ENCODE measurements around the gene GSC2.

Gene GSC2, protein sequence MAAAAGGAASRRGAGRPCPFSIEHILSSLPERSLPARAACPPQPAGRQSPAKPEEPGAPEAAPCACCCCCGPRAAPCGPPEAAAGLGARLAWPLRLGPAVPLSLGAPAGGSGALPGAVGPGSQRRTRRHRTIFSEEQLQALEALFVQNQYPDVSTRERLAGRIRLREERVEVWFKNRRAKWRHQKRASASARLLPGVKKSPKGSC

DNA sequence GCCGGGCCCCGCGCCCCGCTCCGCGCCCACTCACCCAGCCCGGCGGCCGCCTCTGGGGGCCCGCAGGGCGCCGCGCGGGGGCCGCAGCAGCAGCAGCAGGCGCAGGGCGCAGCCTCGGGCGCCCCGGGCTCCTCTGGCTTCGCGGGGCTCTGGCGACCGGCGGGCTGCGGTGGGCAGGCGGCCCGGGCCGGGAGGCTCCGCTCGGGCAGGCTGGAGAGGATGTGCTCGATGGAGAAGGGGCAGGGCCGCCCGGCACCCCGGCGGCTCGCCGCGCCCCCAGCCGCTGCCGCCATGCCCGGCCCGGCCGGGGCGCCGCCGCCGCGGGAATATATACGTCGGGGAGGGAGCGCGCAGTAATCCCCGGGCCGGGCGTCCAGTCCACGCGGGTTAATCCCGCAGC is at the start of gene GSC2:
Gene GSC2 (minus strand): TSS at position 302 of the 400 bp plus-strand sequence. CDS start 9 bp downstream, at position 293.
- no peak for DNase-seq (ENCODE audit: low read depth)

DNA sequence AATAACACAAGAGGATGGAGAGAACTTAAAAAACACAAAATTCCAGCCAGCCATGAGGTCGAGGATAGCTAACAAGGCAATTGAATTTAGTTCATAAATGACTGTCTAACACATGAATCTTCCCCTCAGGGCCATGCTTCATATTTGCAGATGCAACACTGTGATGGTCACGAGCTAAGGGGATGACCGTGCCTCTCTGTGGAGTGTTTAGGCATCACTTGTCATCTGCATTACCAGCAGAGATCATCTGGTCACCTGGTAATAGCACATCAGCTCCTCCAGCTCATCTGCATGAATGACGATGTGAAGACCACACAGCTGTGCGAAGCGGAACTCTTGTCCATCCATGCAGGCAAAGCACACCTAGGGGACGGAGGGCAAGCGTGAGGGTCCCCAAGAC is 49.4 kb upstream of the GSC2 start:
- no peak for DNase-seq (ENCODE audit: low read depth)

DNA sequence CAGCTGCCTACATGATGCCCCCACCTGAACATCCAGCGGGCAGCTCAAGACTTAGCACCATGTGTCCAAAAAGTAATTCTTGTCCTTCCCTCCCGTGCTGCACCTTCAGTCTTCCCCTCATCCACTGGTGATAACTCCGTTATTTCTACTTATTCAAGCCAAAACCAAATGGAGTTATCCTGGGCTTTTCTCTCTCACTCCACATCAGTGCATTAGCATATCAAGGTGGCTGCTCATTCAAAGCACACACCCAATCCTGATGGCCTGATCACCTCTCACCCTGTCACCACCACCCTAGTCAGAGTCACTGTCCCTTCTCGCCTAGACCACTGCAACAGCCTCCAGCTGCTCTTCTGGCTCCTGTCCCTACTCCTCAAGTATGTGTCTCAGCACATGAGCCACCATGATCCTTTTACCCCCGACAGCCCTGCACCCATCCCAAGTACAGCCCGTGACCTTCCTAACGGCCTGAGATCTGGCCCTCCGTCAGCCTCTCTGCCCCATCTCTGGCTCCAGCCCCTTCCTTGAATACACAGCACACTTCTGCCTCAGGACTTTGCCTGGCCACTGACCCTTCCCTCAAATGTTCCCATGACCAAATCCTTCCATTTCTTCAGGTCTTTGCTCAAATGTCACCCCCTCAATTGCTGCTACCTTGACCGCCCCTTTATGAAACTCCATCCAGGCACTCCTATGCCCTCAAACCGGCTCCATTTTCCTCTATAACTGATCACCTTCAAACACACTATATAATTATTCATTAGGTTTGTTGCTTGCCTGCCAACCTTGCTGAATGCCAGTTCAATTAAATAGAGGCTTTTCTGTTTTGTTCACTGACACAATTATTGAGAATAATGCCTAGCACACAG is 48.1 kb upstream of the GSC2 start:
- no peak for DNase-seq (ENCODE audit: low read depth)

DNA sequence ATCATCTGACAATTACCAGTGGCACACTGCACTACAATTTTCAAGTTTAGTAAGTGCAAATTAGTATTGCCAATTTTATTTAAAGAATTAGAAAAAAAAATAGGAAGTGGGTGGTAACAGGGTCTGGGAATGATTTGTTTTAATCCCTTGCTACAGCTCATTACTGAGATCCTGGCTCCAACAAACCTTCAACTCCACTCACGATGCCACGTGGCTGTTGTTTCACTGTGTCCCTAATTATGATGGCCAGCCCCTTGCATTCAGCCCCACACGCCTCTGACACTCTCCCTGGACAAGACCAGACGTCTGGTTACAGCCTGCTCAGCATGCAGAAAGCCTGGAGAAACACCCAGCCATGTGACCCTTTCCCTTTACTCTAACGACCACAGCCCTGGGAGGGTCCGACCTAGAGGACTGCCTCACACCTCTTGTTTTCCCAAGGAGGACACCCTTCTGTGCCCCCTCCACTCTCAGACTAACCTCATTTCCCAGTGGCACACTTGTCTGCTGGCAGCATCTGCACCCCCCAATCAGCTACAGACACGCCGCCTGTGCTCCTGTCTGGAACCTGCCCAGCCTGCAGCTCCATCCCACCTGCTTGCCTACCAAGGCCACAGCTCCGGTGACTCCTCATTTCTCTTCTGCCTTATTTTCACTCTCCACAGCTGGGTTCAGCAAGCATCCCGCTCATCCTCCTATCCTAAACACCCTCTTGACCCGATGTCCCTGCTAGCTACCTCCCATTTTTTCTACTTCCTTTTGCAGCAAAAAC is 46.9 kb upstream of the GSC2 start:
- no peak for DNase-seq (ENCODE audit: low read depth)

DNA sequence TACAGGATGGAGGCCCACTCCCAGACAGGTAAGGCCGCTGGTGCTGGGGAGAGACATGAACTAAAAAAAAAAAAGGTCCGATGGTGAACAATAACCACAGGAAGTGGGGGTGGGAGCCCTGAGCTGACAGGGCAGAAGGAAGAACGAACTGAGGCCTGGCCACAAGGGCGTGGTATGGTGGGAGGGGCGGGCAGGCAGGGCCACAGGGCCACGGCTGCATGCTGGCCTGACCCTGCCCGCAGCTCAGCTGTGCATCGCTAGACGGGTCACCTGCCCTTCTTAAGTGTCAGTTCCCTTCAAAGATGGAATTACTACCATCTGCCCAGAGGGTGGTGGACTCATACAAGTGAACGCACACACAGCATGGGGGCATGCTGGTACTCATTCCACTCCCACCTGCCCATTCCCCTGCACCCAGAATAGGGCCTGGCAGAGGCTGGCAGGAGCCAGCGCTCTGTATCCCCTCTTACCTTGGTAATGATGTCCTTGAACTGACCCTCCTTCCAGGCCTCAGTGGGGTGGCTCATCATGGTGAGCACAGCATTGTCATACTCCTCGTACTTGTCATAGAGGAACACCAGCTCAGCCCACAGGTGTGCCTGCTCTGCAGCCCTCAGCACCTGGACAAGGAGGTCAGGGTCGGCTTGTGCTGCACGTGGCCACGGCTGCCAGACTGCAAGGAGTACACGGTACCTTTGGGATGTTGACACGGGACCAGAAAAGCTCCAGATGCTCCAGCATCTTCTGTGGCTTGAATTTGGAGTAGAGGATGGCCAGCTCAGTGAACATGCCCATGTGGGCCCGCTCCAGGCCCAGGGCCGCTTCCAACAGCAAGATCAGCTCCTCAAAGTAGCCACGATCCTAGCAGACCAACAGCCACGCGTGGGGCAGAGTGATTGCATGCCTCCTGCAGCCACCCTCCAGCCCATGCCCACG is 46.0 kb upstream of the GSC2 start:
- DNase-seq (ENCODE audit: low read depth) = no peak

DNA sequence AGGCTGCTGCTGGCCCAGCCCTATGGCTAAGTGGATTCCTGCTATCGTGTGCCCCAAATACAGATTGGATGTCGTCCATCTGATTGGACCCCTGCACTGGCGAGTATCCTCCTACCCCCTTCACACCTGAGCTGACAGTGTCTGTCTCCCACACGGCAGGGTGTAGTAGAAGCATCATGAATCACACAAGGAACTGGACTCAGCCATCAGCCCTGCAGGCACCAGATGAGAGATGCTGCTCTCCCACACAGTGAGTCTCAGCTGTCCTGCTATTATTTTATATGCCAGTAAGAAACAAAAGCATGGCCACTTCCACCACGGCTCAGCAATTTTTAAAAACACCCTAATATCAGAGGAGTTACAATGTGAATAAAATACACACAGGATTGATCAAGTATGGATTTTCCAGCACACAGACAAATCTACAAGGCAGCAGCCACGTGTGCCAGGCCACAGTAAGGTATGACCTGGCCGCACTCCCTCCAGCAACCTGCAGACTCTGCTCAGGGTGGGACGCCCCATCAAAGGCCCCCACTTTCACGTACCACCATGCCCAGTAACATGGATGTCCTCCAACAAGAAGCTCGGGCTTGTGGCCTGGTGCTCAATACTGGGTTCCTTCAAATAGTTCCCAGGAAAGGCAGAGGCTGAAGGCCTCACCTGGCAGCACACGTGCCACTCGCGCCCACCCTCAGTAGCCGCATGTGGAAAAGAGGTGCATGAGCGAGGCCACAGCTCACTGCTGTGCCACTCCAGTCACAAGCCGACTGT is 44.9 kb upstream of the GSC2 start:
- DNase-seq (ENCODE audit: low read depth) = no peak

DNA sequence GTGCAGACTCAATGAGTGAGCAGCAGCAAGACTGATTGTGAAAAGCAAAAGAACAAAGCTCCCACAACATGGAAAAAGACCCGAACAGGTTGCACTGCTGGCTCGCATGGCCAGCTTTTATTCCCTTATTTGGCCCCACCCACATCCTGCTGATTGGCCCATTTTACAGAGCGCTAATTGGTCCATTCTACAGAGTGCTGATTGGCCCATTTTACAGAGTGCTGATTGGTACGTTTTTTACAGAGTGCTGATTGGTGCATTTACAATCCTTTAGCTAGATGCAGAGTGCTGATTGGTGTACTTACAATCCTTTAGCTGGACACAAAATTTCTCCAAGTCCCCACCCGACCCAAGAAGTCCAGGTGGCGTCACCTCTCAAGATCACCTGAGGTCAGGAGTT is 43.8 kb upstream of the GSC2 start:
- no peak for DNase-seq (ENCODE audit: low read depth)

DNA sequence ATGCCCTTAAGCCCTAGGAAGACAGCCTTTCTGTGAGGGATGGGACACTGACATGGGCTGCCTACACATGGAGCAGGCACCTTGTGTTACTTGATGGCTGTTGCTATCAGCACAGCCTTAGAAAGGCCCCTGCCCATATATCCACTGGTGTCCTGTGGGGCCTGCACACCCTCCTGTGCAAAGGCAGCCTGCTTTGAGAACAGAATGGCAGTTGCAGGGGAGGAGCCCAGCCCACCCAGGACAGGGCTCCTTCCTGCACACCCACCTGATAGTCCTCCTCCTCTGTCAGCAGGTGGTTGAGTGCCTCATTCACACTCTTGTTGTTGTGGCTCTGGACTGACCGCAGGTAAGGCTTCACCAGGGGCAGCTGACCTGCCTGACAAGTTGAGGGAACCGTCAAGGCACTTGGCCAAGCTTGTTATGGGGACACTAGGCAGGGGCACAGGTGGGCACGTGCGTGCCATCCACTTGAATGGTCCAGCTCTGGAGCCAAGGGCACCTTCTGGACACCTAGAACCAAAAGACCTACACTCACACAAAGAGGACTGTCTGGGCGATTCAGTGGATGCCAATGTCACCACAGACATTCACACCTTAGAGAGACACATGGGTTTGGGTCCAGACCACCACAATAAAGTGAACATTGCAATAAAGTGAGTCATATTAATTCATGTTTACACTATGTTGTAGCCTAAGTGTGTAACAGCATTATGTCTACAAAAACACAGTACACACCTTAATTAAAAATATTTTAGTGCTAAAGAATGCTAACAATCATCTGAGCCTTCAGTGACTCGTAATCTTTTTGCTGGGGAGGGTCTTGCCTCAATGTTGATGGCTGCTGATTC is 37.8 kb upstream of the GSC2 start:
- DNase-seq (ENCODE audit: low read depth) = no peak

DNA sequence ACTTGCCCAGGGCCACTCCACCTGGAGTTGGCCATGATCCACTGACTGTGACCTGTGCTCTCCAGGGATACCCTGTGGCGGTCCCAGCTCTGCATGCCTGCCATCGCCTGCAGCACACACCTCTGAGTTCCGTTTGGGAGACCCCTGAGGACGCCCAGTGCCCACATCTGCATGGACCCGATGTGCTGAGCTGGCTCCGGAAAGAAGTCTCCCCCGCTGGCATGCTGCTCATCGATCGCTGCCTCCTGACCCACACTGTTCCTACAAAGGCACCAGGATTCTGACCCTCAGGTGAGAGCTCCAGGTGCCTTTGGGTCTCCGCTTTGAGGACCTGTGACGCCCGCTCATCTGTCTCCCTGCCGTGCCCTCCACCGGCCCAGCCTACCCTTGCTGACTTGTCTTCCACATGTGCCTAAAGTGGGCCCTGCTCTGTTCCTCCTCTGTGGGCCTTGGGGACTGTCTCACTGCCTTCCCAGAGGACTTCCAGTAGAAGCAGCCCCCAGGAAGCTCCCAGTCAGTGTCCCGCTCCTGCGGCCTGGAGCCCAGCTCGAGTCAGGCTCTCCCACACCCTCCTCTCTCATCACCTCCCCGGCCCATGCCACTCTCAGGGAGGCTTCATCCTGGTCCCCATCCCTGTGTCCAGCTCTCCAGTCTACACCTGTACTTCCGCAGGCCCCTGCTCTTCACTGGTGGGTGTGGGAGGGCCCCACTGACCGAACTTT is 34.3 kb upstream of the GSC2 start:
- no peak for DNase-seq (ENCODE audit: low read depth)

DNA sequence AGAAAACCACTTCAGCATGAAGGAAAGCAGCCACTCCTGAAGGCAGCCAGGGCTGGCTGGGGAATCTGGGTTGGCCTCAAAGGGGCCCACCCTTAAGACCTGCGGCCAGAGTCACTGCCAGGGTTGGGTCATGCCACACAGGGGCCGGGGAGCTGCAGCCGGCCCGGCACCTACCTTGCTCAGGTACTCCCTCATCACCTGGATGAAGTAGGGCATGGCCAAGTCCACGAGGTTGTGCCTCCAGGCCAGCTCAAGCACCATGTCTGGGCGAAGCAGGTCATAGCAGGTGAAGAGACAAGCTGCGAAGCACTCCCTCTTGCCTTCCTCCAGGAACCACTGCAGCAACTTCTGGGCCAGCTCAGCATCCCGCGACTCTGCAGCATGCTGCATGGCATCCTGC is 33.1 kb upstream of the GSC2 start:
- DNase-seq (ENCODE audit: low read depth) = no peak

DNA sequence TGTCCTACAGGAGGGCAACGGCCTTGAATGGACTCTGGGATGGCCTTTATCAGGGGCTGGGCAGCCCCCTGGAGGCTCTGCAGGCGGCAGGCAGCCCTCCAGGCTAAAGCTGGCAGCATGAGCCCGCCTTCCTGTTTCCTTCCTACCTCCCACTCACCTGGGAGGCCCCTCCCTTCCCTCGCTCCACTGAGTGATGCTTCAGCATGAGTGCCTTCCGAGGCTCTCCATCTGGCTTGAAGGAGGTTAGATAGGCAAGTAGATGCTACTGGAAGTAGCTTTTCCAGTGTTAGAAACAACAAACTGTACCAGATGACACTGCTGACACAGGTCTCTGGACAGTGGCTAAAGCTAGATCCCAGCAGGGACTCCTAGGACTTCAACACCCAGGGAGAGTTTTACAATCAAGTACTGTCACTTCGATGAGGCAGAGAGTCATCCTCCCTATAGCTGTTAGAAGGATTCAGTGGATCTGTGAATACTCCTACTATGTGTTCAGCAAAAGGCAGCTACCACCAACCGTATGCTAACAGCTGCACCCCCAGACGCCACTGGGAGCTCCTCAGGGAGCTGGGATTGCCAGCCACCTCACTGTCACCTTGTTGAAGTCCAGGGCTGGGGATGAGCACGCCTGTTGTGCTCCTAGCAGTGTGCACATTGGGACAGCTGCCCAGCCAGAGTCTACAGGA is 32.5 kb upstream of the GSC2 start:
- DNase-seq (ENCODE audit: low read depth) = no peak

DNA sequence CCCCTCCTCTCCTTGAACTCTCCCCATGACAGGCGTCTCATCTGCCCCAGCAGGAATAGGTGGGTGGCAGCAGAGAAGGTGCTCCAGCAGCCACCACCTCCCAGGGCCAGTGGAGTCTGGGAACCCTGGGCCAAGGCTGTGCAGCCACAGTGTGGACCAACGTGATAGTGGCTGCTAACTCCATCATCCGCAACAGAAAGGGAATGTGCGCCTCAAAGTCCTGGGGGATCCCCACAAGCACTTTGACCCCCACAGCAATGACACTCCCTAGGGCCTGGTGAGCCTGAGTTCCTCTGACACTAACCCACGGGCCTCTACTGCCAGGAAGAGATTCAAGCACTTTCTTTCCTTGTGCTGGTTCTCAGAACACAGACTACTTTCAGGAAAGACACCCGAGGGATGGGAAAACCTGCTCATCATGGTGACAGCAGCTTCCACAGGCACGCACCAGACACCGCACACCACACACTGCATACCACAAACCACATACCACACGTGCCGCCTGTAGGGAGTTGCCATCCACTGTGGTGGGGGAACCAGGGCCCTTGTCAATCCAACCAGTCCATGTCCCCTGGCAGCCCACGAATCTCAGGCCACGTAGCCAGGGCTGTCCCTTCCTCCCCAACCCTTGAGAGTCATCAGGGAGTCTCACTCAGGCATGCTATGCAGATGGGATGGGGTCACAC is 31.8 kb upstream of the GSC2 start:
- DNase-seq (ENCODE audit: low read depth) = no peak

DNA sequence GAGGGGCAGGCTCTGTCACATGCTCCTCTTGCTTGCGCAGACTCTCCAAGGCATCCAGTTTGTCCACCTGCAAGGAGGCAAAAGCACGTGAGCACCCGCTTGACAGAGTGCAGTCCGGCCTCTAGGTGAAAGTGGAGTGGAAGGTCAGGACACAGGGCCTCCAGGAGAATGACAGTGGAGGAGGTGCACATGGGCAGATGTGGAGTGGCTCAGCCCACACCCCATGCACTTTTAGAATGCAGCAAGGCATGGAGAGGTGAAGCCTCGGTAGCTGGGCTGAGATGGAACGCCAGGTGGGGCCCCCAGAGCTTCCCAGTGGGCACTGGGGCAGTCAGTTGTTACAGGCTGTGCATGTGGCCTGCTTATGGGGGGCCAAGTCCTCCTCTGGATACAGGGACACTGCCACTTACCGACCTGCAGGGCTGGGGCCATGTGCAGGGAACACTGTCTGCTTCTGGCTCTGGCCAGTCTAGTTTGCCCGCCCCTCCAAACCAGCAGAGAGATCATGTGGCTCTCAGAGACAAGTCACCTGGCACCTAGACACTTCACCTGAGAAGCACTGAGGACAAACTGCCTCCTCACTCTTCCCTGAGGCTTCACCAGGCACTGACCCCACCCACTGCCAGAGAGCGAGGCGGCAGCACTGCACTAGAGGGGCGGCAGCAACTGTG is 30.8 kb upstream of the GSC2 start:
- no peak for DNase-seq (ENCODE audit: low read depth)

DNA sequence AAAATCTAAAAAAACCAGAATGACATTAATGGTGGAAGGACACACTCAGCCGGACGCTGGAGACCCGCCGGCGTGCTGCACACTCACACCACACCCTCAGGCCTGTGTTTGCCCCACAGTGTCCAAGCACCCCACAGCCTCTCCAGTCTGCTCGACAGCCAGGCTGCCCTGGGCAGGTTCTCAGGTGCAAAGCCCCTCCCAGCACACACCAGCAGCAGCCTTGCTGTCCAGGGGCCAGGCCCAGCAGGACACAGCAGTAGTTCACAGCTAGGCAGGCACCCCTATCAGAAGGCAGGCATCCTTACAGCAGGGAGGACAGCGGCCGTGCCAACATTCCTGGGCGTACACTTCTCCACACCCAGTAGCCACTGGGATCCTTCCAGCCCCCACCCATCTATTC is 30.1 kb upstream of the GSC2 start:
- no peak for DNase-seq (ENCODE audit: low read depth)

DNA sequence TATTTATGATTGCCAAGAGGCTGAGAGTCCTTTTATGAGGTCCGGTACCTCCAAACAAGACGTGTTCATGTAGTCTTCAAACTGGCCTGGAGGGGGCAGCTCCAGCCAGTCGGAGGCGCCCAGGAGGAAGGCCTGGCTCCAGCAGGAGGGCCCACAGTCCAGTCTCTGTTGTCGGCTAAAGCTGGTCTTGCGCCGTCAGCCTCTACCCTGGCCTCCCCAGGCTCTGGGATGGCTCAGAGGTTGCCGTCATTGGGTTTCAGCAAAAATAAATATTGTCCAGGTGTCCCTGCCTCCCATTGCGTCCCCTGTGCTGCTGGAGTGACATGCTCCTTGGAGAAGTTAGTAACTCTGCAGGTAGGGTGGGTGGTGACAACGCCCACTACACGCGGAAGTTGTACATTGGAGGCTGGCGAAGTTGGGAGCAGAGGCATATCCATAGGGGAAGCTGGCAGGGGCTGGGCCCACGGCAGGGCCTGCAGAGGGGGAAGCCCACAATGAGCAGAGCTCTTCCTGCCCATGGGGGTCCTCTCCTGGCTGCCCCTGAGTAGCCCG is 29.5 kb upstream of the GSC2 start:
- no peak for DNase-seq (ENCODE audit: low read depth)

DNA sequence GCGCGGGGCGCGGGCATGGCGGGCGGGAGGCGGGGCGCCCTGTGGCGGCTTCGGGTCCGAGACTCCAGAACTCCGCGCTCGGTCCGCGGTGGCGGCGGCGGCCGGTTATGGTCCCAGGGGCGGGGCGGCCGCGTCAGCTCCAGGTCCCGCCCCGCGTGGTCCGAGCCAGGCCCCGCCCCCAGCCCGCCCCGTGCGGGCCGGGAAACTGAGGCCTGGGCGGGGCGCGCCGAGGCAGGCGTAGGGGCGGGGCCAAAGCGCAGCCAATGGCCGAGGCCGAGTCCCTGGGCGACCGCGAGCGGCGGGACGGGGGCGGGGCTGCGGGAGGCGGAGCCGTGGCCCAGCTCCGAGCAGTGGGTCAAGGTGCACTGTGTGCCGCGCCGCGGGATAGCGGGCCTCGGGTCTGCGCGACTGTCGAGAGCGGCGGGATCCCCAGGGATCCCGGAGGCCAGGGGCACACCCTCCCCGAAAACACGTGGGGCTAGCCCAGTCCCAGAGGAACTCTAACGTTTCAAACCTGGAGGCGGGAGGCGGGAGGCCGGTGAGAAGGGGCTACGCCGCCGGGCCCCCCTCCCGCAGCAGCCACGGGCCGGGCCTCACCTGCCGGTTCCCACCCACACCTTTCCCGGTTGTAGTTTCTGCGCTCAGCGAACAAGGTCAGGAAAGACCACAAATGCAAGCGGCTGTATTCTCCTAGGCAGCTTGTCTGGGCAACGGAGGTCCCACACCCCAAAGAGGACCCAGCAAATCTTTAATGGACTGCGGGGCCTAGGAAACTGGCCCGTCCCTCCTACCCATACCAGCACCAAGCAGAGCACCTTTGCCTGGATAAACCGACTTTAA is 28.8 kb upstream of the GSC2 start, which contains the start of gene SLC25A1:
Gene SLC25A1 (minus strand): TSS at position 80 of the 840 bp plus-strand sequence. CDS start 63 bp downstream, at position 17.
- DNase-seq (ENCODE audit: low read depth) = peak; percentile 49

Measured in stimulated activated CD8-positive, alpha-beta memory T cell treated with anti-CD3 and anti-CD28 coated beads, Interleukin-15, amount 100 ng/mL, for 1 hour (primary cell).